Thoracic aorta (tissue), 2 donors: ENCODE measurements around the gene GALNT15. TPM values are rescaled to one million over a fixed set of nuclear protein-coding genes. Genes with fewer than 3 reads are reported as not detected.

ENCODE experiments used
- ATAC-seq: fragments of 150-250 bp; one replicate; pipeline ENCODE4 v1.8.0; 2017; ENCODE audit warnings: low read depth; ENCODE audit not compliant: insufficient number of reproducible peaks, low FRiP score
- DNase-seq: peaks from one replicate; pipeline ENCODE4 v3.0.0-alpha.2; 2020; ENCODE audit warnings: low spot score
- H3K27ac ChIP-seq, 2 donors: fragments of 200-600 bp; sonication (generic); 1 replicate in 1 of 2; 2 replicates in 1 of 2; pipeline ENCODE4 v1.5.1; 2016; ENCODE audit warnings: mild to moderate bottlenecking in 2 of 2, moderate library complexity in 2 of 2
- H3K27me3 ChIP-seq: fragments of 200-600 bp; sonication (generic); replicated peaks from 2 replicates; pipeline ENCODE4 v1.6.0; 2016; ENCODE audit warnings: mild to moderate bottlenecking; ENCODE audit not compliant: insufficient read depth
- H3K36me3 ChIP-seq: fragments of 200-600 bp; sonication (generic); one replicate; pipeline ENCODE4 v1.5.1; 2016
- H3K4me1 ChIP-seq, 2 donors: fragments of 200-600 bp; sonication (generic); 1 replicate in 1 of 2; 2 replicates in 1 of 2; pipeline versions ENCODE4 v1.5.1 to v1.6.0; 2016; ENCODE audit warnings: low read depth in 2 of 2, mild to moderate bottlenecking in 1 of 2; ENCODE audit not compliant: control insufficient read depth in 1 of 2
- H3K4me3 ChIP-seq: fragments of 200-600 bp; sonication (generic); 2 replicates; pipeline ENCODE4 v1.5.1; 2016; ENCODE audit warnings: mild to moderate bottlenecking
- H3K9me3 ChIP-seq: fragments of 200-600 bp; sonication (generic); 2 replicates; pipeline ENCODE4 v1.5.1; 2016
- CTCF ChIP-seq: fragments of 200-600 bp; sonication (generic); IDR thresholded peaks from one replicate; pipeline ENCODE4 v1.5.1; 2019; ENCODE audit warnings: antibody characterized with exemption
- total RNA-seq, 2 donors: library from RNA; depleted of rRNA; stranded (reverse); fragments of >200 nt; gene quantifications; one replicate each; pipeline versions ENCODE4 v1.1.0 to v1.2.3, GENCODE V29; 2016

The GALNT15 gene
- total RNA-seq = 100 to 1,000 TPM; 157 to 167 TPM

GRCh38 chr3:16174389-16174788, at the start of gene GALNT15:
Gene GALNT15, plus strand, starts transcription at chr3:16174680. Its CDS starts 472 bp downstream, at chr3:16175152.
- no peak for TF ChIP-seq CTCF
- H3K27ac ChIP-seq = peak within 1 kb of the TSS; percentile 64 to 65

GRCh38 chr3:16126634-16127033, 47.8 kb upstream of the GALNT15 start:
- Histone ChIP-seq H3K4me3 (no peak overlapping the region), H3K27ac (no peak overlapping the region), H3K9me3 (no peaks in the 10 kb centered on the region), H3K36me3 (no peaks in the 10 kb centered on the region), H3K27me3 (no peaks in the 10 kb centered on the region), H3K4me1 (peaks cover 12 to 18% of the 10 kb centered on the region in 2 donors)
- no peak for TF ChIP-seq CTCF
- ATAC-seq = no peak
- no peak for DNase-seq

More at GRCh38 chr3:16174389-16174788, at the start of gene GALNT15:
- no peaks in the 10 kb centered on the region for H3K36me3 ChIP-seq
- peak within 1 kb of the TSS; percentile 65 for H3K4me3 ChIP-seq
- DNase-seq = peak; percentile 78
- peaks cover 8 to 43% of the 10 kb centered on the region in 2 donors for H3K4me1 ChIP-seq
- no peaks in the 10 kb centered on the region for H3K9me3 ChIP-seq
- no peaks in the 10 kb centered on the region for H3K27me3 ChIP-seq
- ATAC-seq = peak; percentile 89

GRCh38 chr3:16127249-16127648, 47.2 kb upstream of the GALNT15 start:
- Histone ChIP-seq H3K36me3 (no peaks in the 10 kb centered on the region), H3K4me1 (peaks cover 12 to 20% of the 10 kb centered on the region in 2 donors), H3K9me3 (no peaks in the 10 kb centered on the region), H3K27ac (no peak overlapping the region), H3K27me3 (no peaks in the 10 kb centered on the region), H3K4me3 (no peak overlapping the region)
- no peak for DNase-seq
- no peak for ATAC-seq
- TF ChIP-seq CTCF = no peak

GRCh38 chr3:16130066-16130465, 44.4 kb upstream of the GALNT15 start:
- H3K4me1 ChIP-seq = peaks cover 15 to 36% of the 10 kb centered on the region in 2 donors
- H3K9me3 ChIP-seq = no peaks in the 10 kb centered on the region
- peak overlapping the region; percentile 20 to 59 for H3K27ac ChIP-seq
- no peak overlapping the region for H3K4me3 ChIP-seq
- DNase-seq (no peak), ATAC-seq (peak; percentile 41)
- H3K27me3 ChIP-seq = no peaks in the 10 kb centered on the region
- H3K36me3 ChIP-seq = no peaks in the 10 kb centered on the region
- no peak for TF ChIP-seq CTCF

GRCh38 chr3:16132190-16132589, 42.3 kb upstream of the GALNT15 start:
- H3K4me3 ChIP-seq = no peak overlapping the region
- TF ChIP-seq CTCF = no peak
- DNase-seq = no peak
- H3K27ac ChIP-seq = no peak overlapping the region
- no peaks in the 10 kb centered on the region for H3K9me3 ChIP-seq
- H3K4me1 ChIP-seq = peaks cover 30 to 54% of the 10 kb centered on the region in 2 donors
- no peak for ATAC-seq
- no peaks in the 10 kb centered on the region for H3K36me3 ChIP-seq
- H3K27me3 ChIP-seq = no peaks in the 10 kb centered on the region
